Activated CD4-positive, alpha-beta T cell treated with anti-CD3 and anti-CD28 coated beads, Interleukin-2, amount 50 U/mL, for 48 hours (primary cell): ENCODE measurements around the gene UBE2QL1.

Experiments used
- DNase-seq, 2 experiments: peaks; one replicate each; pipeline ENCODE4 v3.0.0-alpha.2; 2020

Gene UBE2QL1

GRCh38 chr5:6455571-6456200 is 7.0 kb downstream of the UBE2QL1 start:
- no peak for DNase-seq

- no peak for DNase-seq
These were observed 8.2 kb downstream of the UBE2QL1 start for GRCh38 chr5:6456766-6457370.

GRCh38 chr5:6457592-6457991 is 8.9 kb downstream of the UBE2QL1 start:
- no peak for DNase-seq

GRCh38 chr5:6458833-6459232 is 10.2 kb downstream of the UBE2QL1 start:
- DNase-seq: no peak

- no peak for DNase-seq
These were observed 11.2 kb downstream of the UBE2QL1 start for GRCh38 chr5:6459896-6460295.

- no peak for DNase-seq
These were observed 12.3 kb downstream of the UBE2QL1 start for GRCh38 chr5:6461006-6461405.

- no peak for DNase-seq
These were observed 13.4 kb downstream of the UBE2QL1 start for GRCh38 chr5:6461793-6462650.

GRCh38 chr5:6462671-6463070 is 14.0 kb downstream of the UBE2QL1 start:
- DNase-seq: no peak

- no peak for DNase-seq
These were observed 15.8 kb downstream of the UBE2QL1 start for GRCh38 chr5:6464441-6464840.

GRCh38 chr5:6465831-6466790 is 17.5 kb downstream of the UBE2QL1 start:
- no peak for DNase-seq

- DNase-seq: no peak
These were observed 18.4 kb downstream of the UBE2QL1 start for GRCh38 chr5:6466975-6467567.

GRCh38 chr5:6467591-6467990 is 18.9 kb downstream of the UBE2QL1 start:
- DNase-seq: no peak

GRCh38 chr5:6468104-6468503 is 19.4 kb downstream of the UBE2QL1 start:
- DNase-seq: no peak

GRCh38 chr5:6468870-6469269 is 20.2 kb downstream of the UBE2QL1 start:
- DNase-seq: no peak

GRCh38 chr5:6469836-6470235 is 21.2 kb downstream of the UBE2QL1 start:
- no peak for DNase-seq

GRCh38 chr5:6470672-6471071 is 22.0 kb downstream of the UBE2QL1 start:
- no peak for DNase-seq

GRCh38 chr5:6471252-6471651 is 22.6 kb downstream of the UBE2QL1 start:
- no peak for DNase-seq

GRCh38 chr5:6472792-6473191 is 24.1 kb downstream of the UBE2QL1 start:
- DNase-seq: no peak

- no peak for DNase-seq
These were observed 24.6 kb downstream of the UBE2QL1 start for GRCh38 chr5:6473284-6473683.

- no peak for DNase-seq
These were observed 27.1 kb downstream of the UBE2QL1 start for GRCh38 chr5:6475626-6476312.

- DNase-seq: no peak
These were observed 27.6 kb downstream of the UBE2QL1 start for GRCh38 chr5:6476313-6476661.

GRCh38 chr5:6478793-6479192 is 30.1 kb downstream of the UBE2QL1 start:
- DNase-seq: no peak
